Measurements from ENCODE around the gene REELD1. TPM values are rescaled to one million over a fixed set of nuclear protein-coding genes. Genes with fewer than 3 reads are reported as not detected.

REELD1 gene
- total and polyA plus RNA-seq, 10 of the 15 experiments (the other 5 are each of a cell fraction or from before 2014, with no cell fraction given), result 0.11 to 3.9 (median 0.62) TPM

DNA sequence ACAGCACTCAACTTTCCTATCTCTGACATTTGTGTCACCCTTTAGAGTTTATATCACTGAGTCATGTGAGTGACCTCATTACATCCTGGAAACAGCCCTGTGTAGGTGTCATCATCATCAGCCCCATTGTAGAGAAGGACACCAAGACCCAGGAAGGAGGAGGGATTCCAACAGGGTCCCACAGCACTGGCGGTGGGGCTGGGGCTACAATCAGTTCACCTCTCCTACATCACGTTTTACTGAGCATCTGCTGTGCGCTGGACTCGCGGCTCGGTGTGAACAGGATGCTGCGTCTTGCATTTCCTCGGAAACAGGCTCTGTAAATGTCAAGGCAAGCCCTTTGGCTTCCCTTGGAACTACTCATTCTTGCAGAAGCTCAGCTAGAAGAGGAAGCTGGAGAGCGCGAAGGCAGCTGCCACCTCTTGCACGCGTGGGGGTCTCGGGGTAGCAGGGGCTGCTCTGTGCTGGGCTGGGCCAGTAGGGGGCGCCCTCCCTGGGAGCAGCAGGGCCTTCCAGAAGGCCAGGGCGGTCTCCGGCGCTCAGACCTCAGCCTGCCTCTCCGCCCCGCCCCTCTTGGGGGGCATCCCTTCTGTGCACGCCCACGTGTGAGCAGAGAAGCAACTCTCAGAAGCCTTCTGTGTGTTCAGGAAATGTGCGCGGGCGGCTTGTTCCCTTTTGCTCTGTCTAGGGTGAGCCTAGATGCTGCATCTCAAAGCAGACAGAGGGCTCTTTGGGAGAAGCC, 29.0 kb downstream of the REELD1 start (continued):
- TF ChIP-seq, protein P1, sequence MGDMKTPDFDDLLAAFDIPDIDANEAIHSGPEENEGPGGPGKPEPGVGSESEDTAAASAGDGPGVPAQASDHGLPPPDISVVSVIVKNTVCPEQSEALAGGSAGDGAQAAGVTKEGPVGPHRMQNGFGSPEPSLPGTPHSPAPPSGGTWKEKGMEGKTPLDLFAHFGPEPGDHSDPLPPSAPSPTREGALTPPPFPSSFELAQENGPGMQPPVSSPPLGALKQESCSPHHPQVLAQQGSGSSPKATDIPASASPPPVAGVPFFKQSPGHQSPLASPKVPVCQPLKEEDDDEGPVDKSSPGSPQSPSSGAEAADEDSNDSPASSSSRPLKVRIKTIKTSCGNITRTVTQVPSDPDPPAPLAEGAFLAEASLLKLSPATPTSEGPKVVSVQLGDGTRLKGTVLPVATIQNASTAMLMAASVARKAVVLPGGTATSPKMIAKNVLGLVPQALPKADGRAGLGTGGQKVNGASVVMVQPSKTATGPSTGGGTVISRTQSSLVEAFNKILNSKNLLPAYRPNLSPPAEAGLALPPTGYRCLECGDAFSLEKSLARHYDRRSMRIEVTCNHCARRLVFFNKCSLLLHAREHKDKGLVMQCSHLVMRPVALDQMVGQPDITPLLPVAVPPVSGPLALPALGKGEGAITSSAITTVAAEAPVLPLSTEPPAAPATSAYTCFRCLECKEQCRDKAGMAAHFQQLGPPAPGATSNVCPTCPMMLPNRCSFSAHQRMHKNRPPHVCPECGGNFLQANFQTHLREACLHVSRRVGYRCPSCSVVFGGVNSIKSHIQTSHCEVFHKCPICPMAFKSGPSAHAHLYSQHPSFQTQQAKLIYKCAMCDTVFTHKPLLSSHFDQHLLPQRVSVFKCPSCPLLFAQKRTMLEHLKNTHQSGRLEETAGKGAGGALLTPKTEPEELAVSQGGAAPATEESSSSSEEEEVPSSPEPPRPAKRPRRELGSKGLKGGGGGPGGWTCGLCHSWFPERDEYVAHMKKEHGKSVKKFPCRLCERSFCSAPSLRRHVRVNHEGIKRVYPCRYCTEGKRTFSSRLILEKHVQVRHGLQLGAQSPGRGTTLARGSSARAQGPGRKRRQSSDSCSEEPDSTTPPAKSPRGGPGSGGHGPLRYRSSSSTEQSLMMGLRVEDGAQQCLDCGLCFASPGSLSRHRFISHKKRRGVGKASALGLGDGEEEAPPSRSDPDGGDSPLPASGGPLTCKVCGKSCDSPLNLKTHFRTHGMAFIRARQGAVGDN (IDR thresholded peaks at IDR 0.05), result 0 out of 2 replicates have a peak, but pooled peaks have one; percentile 17
- TF ChIP-seq YY1 (IDR thresholded peaks at IDR 0.05; ENCODE audit: low read depth, low read length) (no peak), STAT3 (IDR thresholded peaks at IDR 0.05; ENCODE audit: low read depth, low read length) (no peak), PAX5 (IDR thresholded peaks at IDR 0.05; ENCODE audit: borderline replicate concordance, low read depth, low read length) (peak; percentile 60; the same call in 1 of the 2 replicates), PAX8 (IDR thresholded peaks at IDR 0.05) (no peak), ATF7 (IDR thresholded peaks at IDR 0.05; ENCODE audit: low read depth) (no peak), EED (IDR thresholded peaks at IDR 0.05; ENCODE audit: low read depth) (peak; percentile 13; the same call in 1 of the 2 replicates), CBX5 (IDR thresholded peaks at IDR 0.05; ENCODE audit: low read depth) (no peak), SUZ12 (IDR thresholded peaks at IDR 0.05; ENCODE audit: unreplicated experiment) (no peak), DPF2 (IDR thresholded peaks at IDR 0.05) (peak; percentile 51; the same call in 1 of the 2 replicates), CHD4 (IDR thresholded peaks at IDR 0.05) (no peak), RAD21 (IDR thresholded peaks at IDR 0.05; ENCODE audit: insufficient read depth, low read depth, low read length) (peak; percentile 27; the same call in 1 of the 2 replicates), IKZF1 (conservative IDR thresholded peaks at IDR 0.05) (peak; percentile 69), JUND (IDR thresholded peaks at IDR 0.05; ENCODE audit: low read depth, low read length) (no peak), HCFC1 (IDR thresholded peaks at IDR 0.05; ENCODE audit: low read length) (no peak), SMC3 (IDR thresholded peaks at IDR 0.05; ENCODE audit: borderline replicate concordance, low read length) (peak; percentile 52; the same call in 1 of the 2 replicates)
- TF ChIP-seq, protein P2, sequence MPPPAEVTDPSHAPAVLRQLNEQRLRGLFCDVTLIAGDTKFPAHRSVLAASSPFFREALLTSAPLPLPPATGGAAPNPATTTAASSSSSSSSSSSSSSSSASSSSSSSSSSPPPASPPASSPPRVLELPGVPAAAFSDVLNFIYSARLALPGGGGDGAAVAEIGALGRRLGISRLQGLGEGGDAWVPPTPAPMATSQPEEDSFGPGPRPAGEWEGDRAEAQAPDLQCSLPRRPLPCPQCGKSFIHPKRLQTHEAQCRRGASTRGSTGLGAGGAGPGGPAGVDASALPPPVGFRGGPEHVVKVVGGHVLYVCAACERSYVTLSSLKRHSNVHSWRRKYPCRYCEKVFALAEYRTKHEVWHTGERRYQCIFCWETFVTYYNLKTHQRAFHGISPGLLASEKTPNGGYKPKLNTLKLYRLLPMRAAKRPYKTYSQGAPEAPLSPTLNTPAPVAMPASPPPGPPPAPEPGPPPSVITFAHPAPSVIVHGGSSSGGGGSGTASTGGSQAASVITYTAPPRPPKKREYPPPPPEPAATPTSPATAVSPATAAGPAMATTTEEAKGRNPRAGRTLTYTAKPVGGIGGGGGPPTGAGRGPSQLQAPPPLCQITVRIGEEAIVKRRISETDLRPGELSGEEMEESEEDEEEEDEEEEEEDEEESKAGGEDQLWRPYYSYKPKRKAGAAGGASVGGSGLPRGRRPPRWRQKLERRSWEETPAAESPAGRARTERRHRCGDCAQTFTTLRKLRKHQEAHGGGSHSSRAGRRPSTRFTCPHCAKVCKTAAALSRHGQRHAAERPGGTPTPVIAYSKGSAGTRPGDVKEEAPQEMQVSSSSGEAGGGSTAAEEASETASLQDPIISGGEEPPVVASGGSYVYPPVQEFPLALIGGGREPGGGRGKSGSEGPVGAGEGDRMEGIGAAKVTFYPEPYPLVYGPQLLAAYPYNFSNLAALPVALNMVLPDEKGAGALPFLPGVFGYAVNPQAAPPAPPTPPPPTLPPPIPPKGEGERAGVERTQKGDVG (CRISPR knock-in tag; IDR thresholded peaks at IDR 0.05), result no peak
- TF ChIP-seq, protein P3, sequence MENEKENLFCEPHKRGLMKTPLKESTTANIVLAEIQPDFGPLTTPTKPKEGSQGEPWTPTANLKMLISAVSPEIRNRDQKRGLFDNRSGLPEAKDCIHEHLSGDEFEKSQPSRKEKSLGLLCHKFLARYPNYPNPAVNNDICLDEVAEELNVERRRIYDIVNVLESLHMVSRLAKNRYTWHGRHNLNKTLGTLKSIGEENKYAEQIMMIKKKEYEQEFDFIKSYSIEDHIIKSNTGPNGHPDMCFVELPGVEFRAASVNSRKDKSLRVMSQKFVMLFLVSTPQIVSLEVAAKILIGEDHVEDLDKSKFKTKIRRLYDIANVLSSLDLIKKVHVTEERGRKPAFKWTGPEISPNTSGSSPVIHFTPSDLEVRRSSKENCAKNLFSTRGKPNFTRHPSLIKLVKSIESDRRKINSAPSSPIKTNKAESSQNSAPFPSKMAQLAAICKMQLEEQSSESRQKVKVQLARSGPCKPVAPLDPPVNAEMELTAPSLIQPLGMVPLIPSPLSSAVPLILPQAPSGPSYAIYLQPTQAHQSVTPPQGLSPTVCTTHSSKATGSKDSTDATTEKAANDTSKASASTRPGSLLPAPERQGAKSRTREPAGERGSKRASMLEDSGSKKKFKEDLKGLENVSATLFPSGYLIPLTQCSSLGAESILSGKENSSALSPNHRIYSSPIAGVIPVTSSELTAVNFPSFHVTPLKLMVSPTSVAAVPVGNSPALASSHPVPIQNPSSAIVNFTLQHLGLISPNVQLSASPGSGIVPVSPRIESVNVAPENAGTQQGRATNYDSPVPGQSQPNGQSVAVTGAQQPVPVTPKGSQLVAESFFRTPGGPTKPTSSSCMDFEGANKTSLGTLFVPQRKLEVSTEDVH (IDR thresholded peaks at IDR 0.05; ENCODE audit: low read depth, partially characterized antibody), result no peak
